Activated B cell treated with CpG ODN at 0.5 μM for 24 hours (primary cell): ENCODE results near the gene RBKS. TPM values are rescaled to one million over a fixed set of nuclear protein-coding genes. Genes with fewer than 3 reads are reported as not detected.

ENCODE experiments used
- ATAC-seq: fragments of 200-7000 bp; cut with Tn5 transposase; one replicate; pipeline ENCODE4 v1.10.0; 2021; ENCODE audit warnings: low read depth, mild to moderate bottlenecking, moderate library complexity
- CTCF ChIA-PET: fragments of 350-600 bp; sonication (Branson Sonifier 250); formaldehyde crosslinking; loops from one replicate; lab custom pipeline; 2021; ENCODE audit warnings: antibody characterized with exemption; lab: Charles Lee
- POLR2A ChIA-PET: fragments of 350-600 bp; sonication (Branson Sonifier 250); formaldehyde crosslinking; loops from one replicate; lab custom pipeline; 2021; ENCODE audit warnings: antibody characterized with exemption; lab: Charles Lee
- DNase-seq: peaks from one replicate; pipeline ENCODE4 v3.0.0; 2022
- H3K27ac Mint-ChIP-seq: one replicate; pipeline ENCODE4 v1.8.0; 2020; ENCODE audit warnings: mixed read lengths
- H3K27me3 Mint-ChIP-seq: one replicate; pipeline ENCODE4 v1.8.0; 2021; ENCODE audit warnings: mixed read lengths
- H3K36me3 Mint-ChIP-seq: one replicate; pipeline ENCODE4 v1.8.0; 2021; ENCODE audit warnings: low read depth, mixed read lengths
- H3K4me1 Mint-ChIP-seq: one replicate; pipeline ENCODE4 v1.8.0; 2021; ENCODE audit warnings: mixed read lengths
- H3K4me3 Mint-ChIP-seq: one replicate; pipeline ENCODE4 v1.8.0; 2020; ENCODE audit warnings: mild to moderate bottlenecking, mixed read lengths
- H3K9me3 Mint-ChIP-seq: one replicate; pipeline ENCODE4 v1.8.0; 2020; ENCODE audit warnings: mixed read lengths
- intact Hi-C: fragments of 100-400 bp; cut with micrococcal nuclease; formaldehyde crosslinking; loops from one replicate; pipeline ENCODE4 v1.15.1; 2024
- total RNA-seq: library from RNA; stranded (reverse); gene quantifications from 2 replicates; pipeline ENCODE4 v1.2.3, GENCODE V29; 2022
- TF ChIP-seq, protein P1 (sequence below): fragments of 200-600 bp; IDR thresholded peaks from one replicate; pipeline ENCODE4 v1.8.0; 2022; ENCODE audit warnings: antibody characterized with exemption, mild to moderate bottlenecking

Gene RBKS
- total RNA-seq, 1 donor from 2014 or later, result 3.1 TPM

GRCh38 chr2:27833931-27834330 lies 56.3 kb downstream of the RBKS start:
- H3K27me3 Mint-ChIP-seq, result no peaks in the 10 kb centered on the region
- H3K36me3 Mint-ChIP-seq, result peaks cover 18% of the 10 kb centered on the region
- DNase-seq (no peak), ATAC-seq (no peak)
- ChIA-PET POLR2A (no interaction called here), CTCF (no interaction called here)
- no peaks in the 10 kb centered on the region for H3K9me3 Mint-ChIP-seq
- H3K4me3 Mint-ChIP-seq, result no peak overlapping the region
- H3K4me1 Mint-ChIP-seq, result no peaks in the 10 kb centered on the region
- TF ChIP-seq, protein P1, sequence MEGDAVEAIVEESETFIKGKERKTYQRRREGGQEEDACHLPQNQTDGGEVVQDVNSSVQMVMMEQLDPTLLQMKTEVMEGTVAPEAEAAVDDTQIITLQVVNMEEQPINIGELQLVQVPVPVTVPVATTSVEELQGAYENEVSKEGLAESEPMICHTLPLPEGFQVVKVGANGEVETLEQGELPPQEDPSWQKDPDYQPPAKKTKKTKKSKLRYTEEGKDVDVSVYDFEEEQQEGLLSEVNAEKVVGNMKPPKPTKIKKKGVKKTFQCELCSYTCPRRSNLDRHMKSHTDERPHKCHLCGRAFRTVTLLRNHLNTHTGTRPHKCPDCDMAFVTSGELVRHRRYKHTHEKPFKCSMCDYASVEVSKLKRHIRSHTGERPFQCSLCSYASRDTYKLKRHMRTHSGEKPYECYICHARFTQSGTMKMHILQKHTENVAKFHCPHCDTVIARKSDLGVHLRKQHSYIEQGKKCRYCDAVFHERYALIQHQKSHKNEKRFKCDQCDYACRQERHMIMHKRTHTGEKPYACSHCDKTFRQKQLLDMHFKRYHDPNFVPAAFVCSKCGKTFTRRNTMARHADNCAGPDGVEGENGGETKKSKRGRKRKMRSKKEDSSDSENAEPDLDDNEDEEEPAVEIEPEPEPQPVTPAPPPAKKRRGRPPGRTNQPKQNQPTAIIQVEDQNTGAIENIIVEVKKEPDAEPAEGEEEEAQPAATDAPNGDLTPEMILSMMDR, result no peak
- intact Hi-C loops, result no loop called here
- H3K27ac Mint-ChIP-seq, result no peak overlapping the region

- no peak overlapping the region for H3K4me3 Mint-ChIP-seq
- H3K9me3 Mint-ChIP-seq, result no peaks in the 10 kb centered on the region
- H3K27me3 Mint-ChIP-seq, result no peaks in the 10 kb centered on the region
- POLR2A ChIA-PET, result no interaction called here
- no peaks in the 10 kb centered on the region for H3K4me1 Mint-ChIP-seq
- CTCF ChIA-PET, result no interaction called here
- TF ChIP-seq, protein P1, result no peak
- ATAC-seq (no peak), DNase-seq (no peak)
- peaks cover 23% of the 10 kb centered on the region for H3K36me3 Mint-ChIP-seq
- no peak overlapping the region for H3K27ac Mint-ChIP-seq
- intact Hi-C loops, result no loop called here
Measured at GRCh38 chr2:27832396-27832795, 57.8 kb downstream of the RBKS start.

GRCh38 chr2:27831279-27832050 lies 58.7 kb downstream of the RBKS start:
- H3K36me3 Mint-ChIP-seq, result peaks cover 23% of the 10 kb centered on the region
- ATAC-seq, result no peak
- TF ChIP-seq, protein P1, result no peak

GRCh38 chr2:27830656-27831055 lies 59.5 kb downstream of the RBKS start:
- ATAC-seq, result no peak
- H3K27me3 Mint-ChIP-seq, result no peaks in the 10 kb centered on the region
- TF ChIP-seq, protein P1, result no peak
- intact Hi-C loops, result no loop called here
- no peaks in the 10 kb centered on the region for H3K9me3 Mint-ChIP-seq
- ChIA-PET CTCF (no interaction called here), POLR2A (no interaction called here)
- no peak for DNase-seq
- no peaks in the 10 kb centered on the region for H3K4me1 Mint-ChIP-seq
- H3K27ac Mint-ChIP-seq, result no peak overlapping the region
- peaks cover 23% of the 10 kb centered on the region for H3K36me3 Mint-ChIP-seq
- H3K4me3 Mint-ChIP-seq, result no peak overlapping the region

More at GRCh38 chr2:27831279-27832050, 58.7 kb downstream of the RBKS start:
- H3K4me1 Mint-ChIP-seq, result no peaks in the 10 kb centered on the region
- no peak overlapping the region for H3K4me3 Mint-ChIP-seq
- no peak for DNase-seq
- ChIA-PET CTCF (no interaction called here), POLR2A (no interaction called here)
- no peaks in the 10 kb centered on the region for H3K9me3 Mint-ChIP-seq
- H3K27ac Mint-ChIP-seq, result no peak overlapping the region
- H3K27me3 Mint-ChIP-seq, result no peaks in the 10 kb centered on the region
- intact Hi-C loops, result no loop called here

DNA sequence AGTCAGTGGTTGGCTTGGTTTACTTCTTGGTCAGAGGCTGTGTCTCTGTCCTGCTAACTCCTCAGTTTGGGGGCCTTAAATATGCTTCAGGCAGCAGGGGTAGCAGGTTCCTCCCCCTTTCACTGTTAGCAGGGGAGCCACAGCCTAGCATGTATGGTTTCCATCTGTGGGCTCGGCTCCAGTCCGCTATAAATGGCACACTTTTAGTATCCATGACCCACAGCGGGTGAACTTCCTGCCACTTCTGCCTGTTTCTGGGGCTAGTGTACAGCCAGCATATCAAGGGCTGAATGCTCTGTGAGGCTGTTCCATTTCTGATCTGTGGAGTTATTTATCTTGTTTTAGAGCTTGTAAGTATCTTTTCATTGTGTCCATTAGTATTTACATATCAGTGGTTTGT lies 60.4 kb downstream of the RBKS start:
- H3K9me3 Mint-ChIP-seq, result peaks cover 2% of the 10 kb centered on the region
- intact Hi-C loops, result no loop called here
- no peaks in the 10 kb centered on the region for H3K27me3 Mint-ChIP-seq
- TF ChIP-seq, protein P1, result no peak
- ChIA-PET POLR2A (no interaction called here), CTCF (no interaction called here)
- no peak overlapping the region for H3K4me3 Mint-ChIP-seq
- DNase-seq, result no peak
- ATAC-seq, result no peak
- H3K36me3 Mint-ChIP-seq, result peaks cover 25% of the 10 kb centered on the region
- no peak overlapping the region for H3K27ac Mint-ChIP-seq
- no peaks in the 10 kb centered on the region for H3K4me1 Mint-ChIP-seq
